Colonic mucosa (tissue), 4 donors: Measurements from ENCODE around the gene PKDREJ. TPM values are rescaled to one million over a fixed set of nuclear protein-coding genes. Genes with fewer than 3 reads are reported as not detected.

Source experiments
- DNase-seq: peaks from one replicate; pipeline ENCODE4 v3.0.0-alpha.2; 2020
- H3K27ac ChIP-seq: fragments of 200-600 bp; one replicate; pipeline ENCODE4 v1.8.0; 2021
- H3K27me3 ChIP-seq: fragments of 200-600 bp; one replicate; pipeline ENCODE4 v1.8.0; 2021
- H3K36me3 ChIP-seq: fragments of 200-600 bp; one replicate; pipeline ENCODE4 v1.8.0; 2021
- H3K4me1 ChIP-seq: fragments of 200-600 bp; one replicate; pipeline ENCODE4 v1.8.0; 2021; ENCODE audit warnings: mild to moderate bottlenecking
- H3K4me3 ChIP-seq: fragments of 200-600 bp; one replicate; pipeline ENCODE4 v1.8.0; 2021
- H3K9ac ChIP-seq, 2 donors: one replicate each; pipeline ENCODE4 v1.7.0; 2013; ENCODE audit warnings: control low read depth in 2 of 2, low read depth in 2 of 2, low read length in 2 of 2
- H3K9me3 ChIP-seq: fragments of 200-600 bp; one replicate; pipeline ENCODE4 v1.8.0; 2021
- CTCF ChIP-seq: fragments of 200-600 bp; IDR thresholded peaks from one replicate; pipeline ENCODE4 v1.8.0; 2022; ENCODE audit warnings: antibody characterized with exemption, mild to moderate bottlenecking
- intact Hi-C: fragments of 100-400 bp; cut with DNase I; formaldehyde crosslinking; loops from one replicate; pipeline ENCODE4 v1.14.1; 2022
- total RNA-seq, 2 donors: library from RNA; stranded (reverse); fragmentation: NEBNext Ultra II Directional in 1 of 2; extraction: Animal tissue kit (Norgen Biotek cat#: 25700) in 1 of 2; gene quantifications; one replicate each; pipeline ENCODE4 v1.2.1, GENCODE V29; 2021
- donor health status: healthy.
- donor health status: DM: no; HTN: no; CAD: no.
- donor health status: DM: no; HTN: no; CAD: no.

The PKDREJ gene
- total RNA-seq, 2 donors from 2014 or later = 0.32 to 1.1 TPM

- no peak for TF ChIP-seq CTCF
- intact Hi-C loops = no loop called here
- peaks cover 4% of the 10 kb centered on the region for H3K36me3 ChIP-seq
- no peak overlapping the region for H3K4me3 ChIP-seq
- no peak for DNase-seq
- no peaks in the 10 kb centered on the region for H3K4me1 ChIP-seq
- no peak overlapping the region for H3K9ac ChIP-seq
- no peaks in the 10 kb centered on the region for H3K9me3 ChIP-seq
- no peak overlapping the region for H3K27ac ChIP-seq
- no peaks in the 10 kb centered on the region for H3K27me3 ChIP-seq
Observed at GRCh38 chr22:46209262-46209661, 53.9 kb downstream of the PKDREJ start.

Other genes starting within 250 kb of the PKDREJ start
- gene PPARA, start 112.8 kb downstream of the PKDREJ start, total RNA-seq = 10 to 100 TPM; 59.8 to 74.8 TPM
- 10 to 100 TPM in 1 of 2 donors, 1 to 10 TPM in 1; 5.8 to 11.2 TPM for gene CDPF1, start 13.1 kb downstream of the PKDREJ start, total RNA-seq
- 100 to 1,000 TPM; 124 to 149 TPM for gene TTC38, start 4.7 kb upstream of the PKDREJ start, total RNA-seq
- gene GTSE1, start 33.5 kb upstream of the PKDREJ start, total RNA-seq = 10 to 100 TPM in 1 of 2 donors, 1 to 10 TPM in 1; 7.8 to 38.8 TPM
- gene TRMU, start 72.4 kb upstream of the PKDREJ start, total RNA-seq = 10 to 100 TPM; 25.2 to 71.8 TPM